Ishikawa (cell line): ENCODE measurements around the gene NOL4L.

Source experiments
- CEBPB ChIP-seq: IDR thresholded peaks from 2 replicates; pipeline ENCODE4 v1.6.1; 2012
- EGR1 ChIP-seq: IDR thresholded peaks from 2 replicates; pipeline ENCODE4 v1.6.1; 2012
- EP300 ChIP-seq: IDR thresholded peaks from 2 replicates; pipeline ENCODE4 v1.6.1; 2012; ENCODE audit warnings: borderline replicate concordance
- FOXM1 ChIP-seq: IDR thresholded peaks from 2 replicates; pipeline ENCODE4 v1.6.1; 2012; ENCODE audit warnings: low read depth, borderline replicate concordance
- MAX ChIP-seq: IDR thresholded peaks from 2 replicates; pipeline ENCODE4 v1.6.1; 2012
- NFIC ChIP-seq: IDR thresholded peaks from 2 replicates; pipeline ENCODE4 v1.6.1; 2012
- RAD21 ChIP-seq: IDR thresholded peaks from 2 replicates; pipeline ENCODE4 v1.6.1; 2012; ENCODE audit warnings: low read depth
- REST ChIP-seq: IDR thresholded peaks from 2 replicates; pipeline ENCODE4 v1.6.1; 2012; ENCODE audit warnings: low read depth, mild to moderate bottlenecking
- TAF1 ChIP-seq: IDR thresholded peaks from 2 replicates; pipeline ENCODE4 v1.6.1; 2012; ENCODE audit warnings: low read depth, mild to moderate bottlenecking
- TCF12 ChIP-seq: IDR thresholded peaks from 2 replicates; pipeline ENCODE4 v1.6.1; 2012; ENCODE audit warnings: low read depth
- TEAD4 ChIP-seq: IDR thresholded peaks from 2 replicates; pipeline ENCODE4 v1.6.1; 2012
- USF1 ChIP-seq: IDR thresholded peaks from 2 replicates; pipeline ENCODE4 v1.6.1; 2012
- YY1 ChIP-seq: IDR thresholded peaks from 2 replicates; pipeline ENCODE4 v1.6.1; 2012; ENCODE audit warnings: low read depth
- ZBTB7A ChIP-seq: IDR thresholded peaks from 2 replicates; pipeline ENCODE4 v1.6.1; 2012; ENCODE audit warnings: low read depth

DNA sequence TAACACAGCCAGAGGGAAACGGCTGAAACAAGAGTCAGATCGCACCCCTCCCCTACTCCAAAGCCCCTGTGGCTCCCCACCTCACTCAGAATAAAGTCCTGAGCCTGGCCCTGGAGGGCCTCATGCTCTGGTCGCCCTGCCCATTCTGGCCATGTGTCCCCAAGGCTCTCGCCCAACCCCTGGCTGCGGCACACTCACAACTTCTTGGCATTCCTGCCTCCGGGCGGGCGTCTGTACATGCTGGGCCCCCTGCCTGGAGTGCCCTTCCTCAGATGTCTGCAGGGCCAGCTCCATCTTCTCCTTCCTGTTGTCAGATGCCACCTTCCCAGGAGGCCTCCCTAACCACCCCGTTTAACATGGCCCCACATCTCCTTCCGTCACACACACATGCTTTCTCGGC is 17.1 kb upstream of the NOL4L start:
- TF ChIP-seq MAX (no peak), ZBTB7A (no peak), TAF1 (no peak), FOXM1 (no peak), EP300 (no peak), REST (no peak), EGR1 (no peak), NFIC (no peak), USF1 (no peak), CEBPB (no peak), YY1 (no peak), RAD21 (no peak), TEAD4 (no peak), TCF12 (no peak)
